ENCODE measurements around the gene TARDBP.

DNA sequence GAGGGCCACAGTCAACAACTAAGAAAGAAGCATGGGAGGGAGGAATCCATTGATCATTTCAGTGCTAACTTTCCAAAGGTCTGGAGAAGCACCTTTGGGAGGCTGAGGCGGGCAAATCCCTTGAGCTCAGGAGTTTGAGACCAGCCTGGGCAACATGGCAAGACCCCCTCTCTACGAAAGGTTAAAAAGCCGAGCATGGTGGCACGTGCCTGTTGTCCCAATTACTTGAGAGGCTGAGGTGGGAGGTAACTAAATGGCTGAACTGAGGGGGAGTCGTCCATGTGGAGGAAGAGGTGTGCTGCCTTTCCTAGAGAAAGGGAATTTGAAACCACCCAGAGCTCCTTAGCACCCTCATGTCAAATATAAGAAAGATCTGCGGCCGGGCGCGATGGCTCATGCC is 18.4 kb downstream of the TARDBP start:
- TF ChIP-seq, protein P1, sequence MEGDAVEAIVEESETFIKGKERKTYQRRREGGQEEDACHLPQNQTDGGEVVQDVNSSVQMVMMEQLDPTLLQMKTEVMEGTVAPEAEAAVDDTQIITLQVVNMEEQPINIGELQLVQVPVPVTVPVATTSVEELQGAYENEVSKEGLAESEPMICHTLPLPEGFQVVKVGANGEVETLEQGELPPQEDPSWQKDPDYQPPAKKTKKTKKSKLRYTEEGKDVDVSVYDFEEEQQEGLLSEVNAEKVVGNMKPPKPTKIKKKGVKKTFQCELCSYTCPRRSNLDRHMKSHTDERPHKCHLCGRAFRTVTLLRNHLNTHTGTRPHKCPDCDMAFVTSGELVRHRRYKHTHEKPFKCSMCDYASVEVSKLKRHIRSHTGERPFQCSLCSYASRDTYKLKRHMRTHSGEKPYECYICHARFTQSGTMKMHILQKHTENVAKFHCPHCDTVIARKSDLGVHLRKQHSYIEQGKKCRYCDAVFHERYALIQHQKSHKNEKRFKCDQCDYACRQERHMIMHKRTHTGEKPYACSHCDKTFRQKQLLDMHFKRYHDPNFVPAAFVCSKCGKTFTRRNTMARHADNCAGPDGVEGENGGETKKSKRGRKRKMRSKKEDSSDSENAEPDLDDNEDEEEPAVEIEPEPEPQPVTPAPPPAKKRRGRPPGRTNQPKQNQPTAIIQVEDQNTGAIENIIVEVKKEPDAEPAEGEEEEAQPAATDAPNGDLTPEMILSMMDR (IDR thresholded peaks at IDR 0.05; ENCODE audit: poor library complexity, severe bottlenecking): no peak
- TF ChIP-seq POLR2AphosphoS5 (IDR thresholded peaks at IDR 0.05): no peak
- no peak for TF ChIP-seq TAF1 (IDR thresholded peaks at IDR 0.05; ENCODE audit: low read depth)
- TF ChIP-seq, protein P2, sequence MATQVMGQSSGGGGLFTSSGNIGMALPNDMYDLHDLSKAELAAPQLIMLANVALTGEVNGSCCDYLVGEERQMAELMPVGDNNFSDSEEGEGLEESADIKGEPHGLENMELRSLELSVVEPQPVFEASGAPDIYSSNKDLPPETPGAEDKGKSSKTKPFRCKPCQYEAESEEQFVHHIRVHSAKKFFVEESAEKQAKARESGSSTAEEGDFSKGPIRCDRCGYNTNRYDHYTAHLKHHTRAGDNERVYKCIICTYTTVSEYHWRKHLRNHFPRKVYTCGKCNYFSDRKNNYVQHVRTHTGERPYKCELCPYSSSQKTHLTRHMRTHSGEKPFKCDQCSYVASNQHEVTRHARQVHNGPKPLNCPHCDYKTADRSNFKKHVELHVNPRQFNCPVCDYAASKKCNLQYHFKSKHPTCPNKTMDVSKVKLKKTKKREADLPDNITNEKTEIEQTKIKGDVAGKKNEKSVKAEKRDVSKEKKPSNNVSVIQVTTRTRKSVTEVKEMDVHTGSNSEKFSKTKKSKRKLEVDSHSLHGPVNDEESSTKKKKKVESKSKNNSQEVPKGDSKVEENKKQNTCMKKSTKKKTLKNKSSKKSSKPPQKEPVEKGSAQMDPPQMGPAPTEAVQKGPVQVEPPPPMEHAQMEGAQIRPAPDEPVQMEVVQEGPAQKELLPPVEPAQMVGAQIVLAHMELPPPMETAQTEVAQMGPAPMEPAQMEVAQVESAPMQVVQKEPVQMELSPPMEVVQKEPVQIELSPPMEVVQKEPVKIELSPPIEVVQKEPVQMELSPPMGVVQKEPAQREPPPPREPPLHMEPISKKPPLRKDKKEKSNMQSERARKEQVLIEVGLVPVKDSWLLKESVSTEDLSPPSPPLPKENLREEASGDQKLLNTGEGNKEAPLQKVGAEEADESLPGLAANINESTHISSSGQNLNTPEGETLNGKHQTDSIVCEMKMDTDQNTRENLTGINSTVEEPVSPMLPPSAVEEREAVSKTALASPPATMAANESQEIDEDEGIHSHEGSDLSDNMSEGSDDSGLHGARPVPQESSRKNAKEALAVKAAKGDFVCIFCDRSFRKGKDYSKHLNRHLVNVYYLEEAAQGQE (IDR thresholded peaks at IDR 0.05; ENCODE audit: borderline replicate concordance): no peak
- TF ChIP-seq EZH2 (IDR thresholded peaks at IDR 0.05; ENCODE audit: borderline replicate concordance, insufficient read depth, low read length, poor library complexity, severe bottlenecking): no peak
- no peak for TF ChIP-seq SMC3 (conservative IDR thresholded peaks at IDR 0.05; ENCODE audit: poor library complexity)
- no peak for TF ChIP-seq RAD21 (conservative IDR thresholded peaks at IDR 0.05)

Data from neural cell (in vitro differentiated cells).